ENCODE results near the gene ZNF286A. TPM values are rescaled to one million over a fixed set of nuclear protein-coding genes. Genes with fewer than 3 reads are reported as not detected.
"Not testable (repeated sequence)": the region's sequence is repeated elsewhere in the genome, so short reads cannot be mapped to it uniquely, and the experiment has no call there.

The ZNF286A gene
- polyA plus RNA-seq, 4 donors: 2.2 to 17.3 (median 4.3) TPM

DNA sequence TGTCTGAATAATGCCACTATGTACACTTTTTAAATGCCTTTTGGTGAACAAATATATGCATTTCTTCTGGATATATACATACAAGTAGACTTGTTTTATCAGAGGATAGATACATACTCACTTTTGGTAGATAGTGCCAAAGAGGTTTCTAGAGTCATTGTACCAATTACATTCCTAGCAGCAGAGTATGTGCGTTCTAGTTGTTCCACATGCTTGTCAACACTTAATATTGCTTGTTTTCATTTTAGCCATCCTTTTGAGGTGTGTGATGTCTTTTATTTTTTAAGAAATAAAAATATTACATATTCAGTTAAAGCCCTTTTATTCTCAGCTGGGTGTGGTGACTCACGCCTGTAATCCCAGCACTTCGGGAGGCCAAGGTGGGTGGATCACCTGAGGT, 9.3 kb downstream of the ZNF286A start:
- not testable (repeated sequence) for H3K27me3 ChIP-seq (ENCODE audit: control insufficient read depth in 3 of 3, insufficient read depth in 3 of 3, low read length in 3 of 3); H3K27ac ChIP-seq (ENCODE audit: low read depth in 1 of 3, low read length in 2 of 3); DNase-seq; FAIRE-seq; H3K4me1 ChIP-seq (ENCODE audit: control insufficient read depth in 3 of 3, insufficient read depth in 2 of 3, low read depth in 1 of 3, low read length in 2 of 3); H3K36me3 ChIP-seq (ENCODE audit: control insufficient read depth in 3 of 3, insufficient read depth in 2 of 3, low read depth in 1 of 3, low read length in 3 of 3); H3K4me3 ChIP-seq (ENCODE audit: low read depth in 1 of 3, low read length in 3 of 3)
- H3K9me3 ChIP-seq (ENCODE audit: control insufficient read depth in 2 of 2, insufficient read depth in 1 of 2, low read depth in 1 of 2, low read length in 1 of 2): peaks cover 0 to 26% of the 10 kb centered on the region in 2 donors
- WGBS, 3 donors: 89 to 99% (median 92%) methylated on average over 3 of the region's 3 CpGs

- not testable (repeated sequence) for FAIRE-seq
Observed at GRCh38 chr17:15716601-15717563, 17.3 kb downstream of the ZNF286A start.

GRCh38 chr17:15730535-15730934, 31.0 kb downstream of the ZNF286A start:
- FAIRE-seq; H3K9me3 ChIP-seq (ENCODE audit: control insufficient read depth in 2 of 2, insufficient read depth in 1 of 2, low read depth in 1 of 2, low read length in 1 of 2); H3K27ac ChIP-seq (ENCODE audit: low read depth in 1 of 3, low read length in 2 of 3); H3K4me3 ChIP-seq (ENCODE audit: low read depth in 1 of 3, low read length in 3 of 3); H3K36me3 ChIP-seq (ENCODE audit: control insufficient read depth in 3 of 3, insufficient read depth in 2 of 3, low read depth in 1 of 3, low read length in 3 of 3); DNase-seq; H3K27me3 ChIP-seq (ENCODE audit: control insufficient read depth in 3 of 3, insufficient read depth in 3 of 3, low read length in 3 of 3); H3K4me1 ChIP-seq (ENCODE audit: control insufficient read depth in 3 of 3, insufficient read depth in 2 of 3, low read depth in 1 of 3, low read length in 2 of 3): not testable (repeated sequence)
- WGBS, 3 donors: 80 to 87% methylated on average over 3 to 14 of the region's 14 CpGs; no CpG with 5 or more reads in 1 of the 3 donors

More at GRCh38 chr17:15716601-15717563, 17.3 kb downstream of the ZNF286A start:
- not testable (repeated sequence) for H3K27ac ChIP-seq (ENCODE audit: low read depth in 1 of 3, low read length in 2 of 3); H3K4me1 ChIP-seq (ENCODE audit: control insufficient read depth in 3 of 3, insufficient read depth in 2 of 3, low read depth in 1 of 3, low read length in 2 of 3); H3K9me3 ChIP-seq (ENCODE audit: control insufficient read depth in 2 of 2, insufficient read depth in 1 of 2, low read depth in 1 of 2, low read length in 1 of 2); DNase-seq; H3K36me3 ChIP-seq (ENCODE audit: control insufficient read depth in 3 of 3, insufficient read depth in 2 of 3, low read depth in 1 of 3, low read length in 3 of 3); H3K27me3 ChIP-seq (ENCODE audit: control insufficient read depth in 3 of 3, insufficient read depth in 3 of 3, low read length in 3 of 3); H3K4me3 ChIP-seq (ENCODE audit: low read depth in 1 of 3, low read length in 3 of 3)
- 95 to 98% (median 98%) methylated on average over 11 of the region's 11 CpGs for WGBS, 3 donors

DNA sequence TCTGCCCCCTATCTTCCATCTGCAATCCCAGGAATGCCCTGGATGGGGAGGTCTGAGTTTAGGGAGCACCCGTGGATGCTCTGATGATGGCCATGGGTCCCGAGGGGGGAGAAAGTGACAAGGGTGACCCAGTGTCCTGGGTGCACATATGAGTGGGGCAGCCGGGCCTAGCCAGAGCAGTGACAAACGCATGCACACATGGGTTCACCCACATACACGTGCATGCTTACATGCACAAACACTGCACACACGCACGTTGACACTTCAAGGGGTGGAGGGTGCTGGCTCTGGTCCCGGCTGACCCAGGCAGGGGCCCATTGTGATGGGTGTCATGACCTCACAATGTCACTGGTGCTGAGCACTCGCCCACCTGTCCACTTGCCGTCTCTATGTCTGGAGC, 32.3 kb downstream of the ZNF286A start, which contains the start of gene TBC1D26:
Gene TBC1D26, plus strand, starts transcription at position 384 of the 400 bp plus-strand sequence. CDS start 3,066 bp downstream, outside the sequence.
- not testable (repeated sequence) for H3K9me3 ChIP-seq (ENCODE audit: control insufficient read depth in 2 of 2, insufficient read depth in 1 of 2, low read depth in 1 of 2, low read length in 1 of 2); H3K27me3 ChIP-seq (ENCODE audit: control insufficient read depth in 3 of 3, insufficient read depth in 3 of 3, low read length in 3 of 3); FAIRE-seq; H3K4me1 ChIP-seq (ENCODE audit: control insufficient read depth in 3 of 3, insufficient read depth in 2 of 3, low read depth in 1 of 3, low read length in 2 of 3); H3K27ac ChIP-seq (ENCODE audit: low read depth in 1 of 3, low read length in 2 of 3); H3K4me3 ChIP-seq (ENCODE audit: low read depth in 1 of 3, low read length in 3 of 3); DNase-seq; H3K36me3 ChIP-seq (ENCODE audit: control insufficient read depth in 3 of 3, insufficient read depth in 2 of 3, low read depth in 1 of 3, low read length in 3 of 3)
- WGBS, 3 donors: 79 to 88% (median 84%) methylated on average over 8 to 10 of the region's 10 CpGs

DNA sequence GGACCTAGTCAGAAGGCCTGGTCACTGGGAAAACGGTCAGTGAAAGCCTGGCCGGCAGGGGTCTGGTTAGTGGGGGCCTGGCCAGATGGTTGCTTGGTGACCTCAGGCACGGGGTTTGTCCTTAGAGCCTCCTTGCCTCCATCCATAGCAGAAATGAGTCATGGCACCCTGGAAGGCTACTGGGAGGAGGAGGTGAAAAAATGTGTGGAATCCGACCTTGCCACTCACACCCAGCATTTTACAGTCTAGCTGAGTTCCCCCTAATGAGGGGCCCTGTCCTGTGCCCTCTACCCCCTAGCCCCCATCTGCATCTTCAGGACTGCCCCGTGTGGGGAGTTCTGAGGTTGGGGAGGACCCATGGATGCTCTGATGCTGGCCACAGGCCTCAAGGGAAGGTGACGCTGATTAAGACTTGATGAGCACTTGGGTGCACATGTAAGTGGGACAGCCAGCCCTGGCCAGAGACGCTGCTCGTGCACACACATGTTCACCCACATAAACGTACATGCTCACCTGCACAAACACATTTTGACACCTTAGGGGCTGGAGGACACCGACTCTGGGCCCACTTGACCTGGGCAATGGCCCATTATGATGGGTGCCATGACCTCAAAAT, 33.7 kb downstream of the ZNF286A start:
- FAIRE-seq; H3K4me3 ChIP-seq (ENCODE audit: low read depth in 1 of 3, low read length in 3 of 3); H3K27ac ChIP-seq (ENCODE audit: low read depth in 1 of 3, low read length in 2 of 3); H3K4me1 ChIP-seq (ENCODE audit: control insufficient read depth in 3 of 3, insufficient read depth in 2 of 3, low read depth in 1 of 3, low read length in 2 of 3); H3K27me3 ChIP-seq (ENCODE audit: control insufficient read depth in 3 of 3, insufficient read depth in 3 of 3, low read length in 3 of 3); DNase-seq; H3K36me3 ChIP-seq (ENCODE audit: control insufficient read depth in 3 of 3, insufficient read depth in 2 of 3, low read depth in 1 of 3, low read length in 3 of 3); H3K9me3 ChIP-seq (ENCODE audit: control insufficient read depth in 2 of 2, insufficient read depth in 1 of 2, low read depth in 1 of 2, low read length in 1 of 2): not testable (repeated sequence)
- WGBS, 3 donors: 89 to 95% (median 91%) methylated on average over 7 to 8 of the region's 10 CpGs

GRCh38 chr17:15736578-15736977, 37.0 kb downstream of the ZNF286A start:
- H3K4me1 ChIP-seq (ENCODE audit: control insufficient read depth in 3 of 3, insufficient read depth in 2 of 3, low read depth in 1 of 3, low read length in 2 of 3); H3K27me3 ChIP-seq (ENCODE audit: control insufficient read depth in 3 of 3, insufficient read depth in 3 of 3, low read length in 3 of 3); DNase-seq; H3K9me3 ChIP-seq (ENCODE audit: control insufficient read depth in 2 of 2, insufficient read depth in 1 of 2, low read depth in 1 of 2, low read length in 1 of 2); FAIRE-seq; H3K4me3 ChIP-seq (ENCODE audit: low read depth in 1 of 3, low read length in 3 of 3); H3K27ac ChIP-seq (ENCODE audit: low read depth in 1 of 3, low read length in 2 of 3); H3K36me3 ChIP-seq (ENCODE audit: control insufficient read depth in 3 of 3, insufficient read depth in 2 of 3, low read depth in 1 of 3, low read length in 3 of 3): not testable (repeated sequence)
- 62 to 77% (median 73%) methylated on average over 3 to 4 of the region's 5 CpGs for WGBS, 3 donors

GRCh38 chr17:15738066-15738465, 38.5 kb downstream of the ZNF286A start:
- Histone ChIP-seq H3K4me3 (ENCODE audit: low read depth in 1 of 3, low read length in 3 of 3) (no peak overlapping the region), H3K36me3 (ENCODE audit: control insufficient read depth in 3 of 3, insufficient read depth in 2 of 3, low read depth in 1 of 3, low read length in 3 of 3) (no peaks in the 10 kb centered on the region), H3K4me1 (ENCODE audit: control insufficient read depth in 3 of 3, insufficient read depth in 2 of 3, low read depth in 1 of 3, low read length in 2 of 3) (no peaks in the 10 kb centered on the region), H3K27me3 (ENCODE audit: control insufficient read depth in 3 of 3, insufficient read depth in 3 of 3, low read length in 3 of 3) (no peaks in the 10 kb centered on the region), H3K27ac (ENCODE audit: low read depth in 1 of 3, low read length in 2 of 3) (no peak overlapping the region), H3K9me3 (ENCODE audit: control insufficient read depth in 2 of 2, insufficient read depth in 1 of 2, low read depth in 1 of 2, low read length in 1 of 2) (no peaks in the 10 kb centered on the region)
- WGBS, 3 donors: 83 to 91% (median 89%) methylated on average over 10 of the region's 10 CpGs
- no peak for FAIRE-seq
- DNase-seq: no peak

- H3K27ac ChIP-seq (ENCODE audit: low read depth in 1 of 3, low read length in 2 of 3); FAIRE-seq; H3K4me1 ChIP-seq (ENCODE audit: control insufficient read depth in 3 of 3, insufficient read depth in 2 of 3, low read depth in 1 of 3, low read length in 2 of 3); H3K27me3 ChIP-seq (ENCODE audit: control insufficient read depth in 3 of 3, insufficient read depth in 3 of 3, low read length in 3 of 3); H3K4me3 ChIP-seq (ENCODE audit: low read depth in 1 of 3, low read length in 3 of 3); H3K36me3 ChIP-seq (ENCODE audit: control insufficient read depth in 3 of 3, insufficient read depth in 2 of 3, low read depth in 1 of 3, low read length in 3 of 3); H3K9me3 ChIP-seq (ENCODE audit: control insufficient read depth in 2 of 2, insufficient read depth in 1 of 2, low read depth in 1 of 2, low read length in 1 of 2); DNase-seq: not testable (repeated sequence)
- 85 to 88% (median 85%) methylated on average over 10 of the region's 11 CpGs for WGBS, 3 donors
Observed at GRCh38 chr17:15739259-15739658, 39.7 kb downstream of the ZNF286A start.
